Ovary (tissue), 9 donors: ENCODE data around the gene EFCAB14. TPM values are rescaled to one million over a fixed set of nuclear protein-coding genes. Genes with fewer than 3 reads are reported as not detected.

ENCODE experiments used
- DNase-seq, 5 donors: peaks; one replicate each; pipeline ENCODE4 v3.0.0-alpha.2; 2019 to 2020
- H3K27ac ChIP-seq, 2 donors: fragments of 200-600 bp; one replicate each; pipeline versions ENCODE4 v1.5.1 to v1.8.0; 2019 to 2022
- H3K27me3 ChIP-seq: fragments of 200-600 bp; one replicate; pipeline ENCODE4 v1.8.0; 2022
- H3K36me3 ChIP-seq: fragments of 200-600 bp; sonication (generic); one replicate; pipeline ENCODE4 v1.5.1; 2019
- H3K4me1 ChIP-seq: one replicate; pipeline ENCODE4 v1.8.1; 2013; ENCODE audit warnings: mild to moderate bottlenecking, moderate library complexity; ENCODE audit not compliant: insufficient read depth
- H3K4me3 ChIP-seq: fragments of 200-600 bp; sonication (generic); one replicate; pipeline ENCODE4 v1.5.1; 2017
- H3K9me3 ChIP-seq, 2 donors: fragments of 200-600 bp in 1 of 2; sonication (generic) in 1 of 2; one replicate each; pipeline versions ENCODE4 v1.5.1 to v1.8.1; 2013 to 2019; ENCODE audit warnings: mild to moderate bottlenecking in 1 of 2, moderate library complexity in 1 of 2
- EP300 ChIP-seq: sonication (generic); formaldehyde crosslinking; IDR thresholded peaks from one replicate; pipeline ENCODE4 v1.6.1; 2017; ENCODE audit warnings: antibody characterized with exemption
- POLR2A ChIP-seq: fragments of 450-650 bp; IDR thresholded peaks from one replicate; pipeline ENCODE4 v1.6.1; 2017; ENCODE audit warnings: antibody characterized with exemption, mild to moderate bottlenecking, moderate library complexity
- WGBS, 3 donors: extraction: QIAGEN DNeasy Blood & Tissue Kit in 1 of 3; methylation state at CpG; one replicate each; pipeline versions ENCODE4 v1.1.5 to v1.1.7; 2013 to 2017; 5-methylcytosine and 5-hydroxymethylcytosine counted together
- intact Hi-C, 4 donors: fragments of 100-400 bp; cut with DNase I; formaldehyde crosslinking; loops; one replicate each; pipeline versions ENCODE4 v1.11.0 to v1.15.1; 2022 to 2023
- polyA plus RNA-seq, 2 donors: library from polyadenylated mRNA; stranded (reverse); fragments of 200-250 nt in 1 of 2; fragments of 350-450 nt in 1 of 2; fragmentation: Illumina TruSeq in 1 of 2; extraction: RNeasy Lipid Tissue Mini Kit (QIAGEN cat#74804) in 1 of 2; gene quantifications; one replicate each; pipeline ENCODE4 v1.2.3, GENCODE V29; 2013 to 2014
- total RNA-seq, 7 donors: library from RNA; depleted of rRNA in 2 of 7; stranded (reverse); fragments of >200 nt in 2 of 7; fragmentation: NEBNext Ultra II Directional in 3 of 7; extraction: Animal tissue kit (Norgen Biotek cat#: 25700) in 3 of 7; gene quantifications; one replicate each; pipeline versions ENCODE4 v1.1.0 to v1.2.4, GENCODE V29; 2016 to 2023
- TF ChIP-seq, protein P1 (sequence below), 3 donors: fragments of 450-650 bp in 2 of 3; fragments of 200-600 bp in 1 of 3; IDR thresholded peaks; one replicate each; pipeline versions ENCODE4 v1.5.1 to v1.8.0; 2016 to 2022; ENCODE audit warnings: antibody characterized with exemption in 3 of 3, mild to moderate bottlenecking in 1 of 3
- donor health status: DM: no; HTN: no; CAD: no; lungs with moderate emphysema.
- donor health status: DM: no; HTN: no; CAD: no.
- donor health status: Bipolar disorder and iron deficiency.
- donor health status: DM: yes; HTN: yes; CAD: no.
- donor health status: DM: no; HTN: no; CAD: no.
- donor health status: DM: yes; HTN: yes; CAD: no.

The EFCAB14 gene
- total and polyA plus RNA-seq, 9 donors, result 31.7 to 99.2 (median 77.4) TPM

- H3K36me3 ChIP-seq, result no peaks in the 10 kb centered on the region
- no peaks in the 10 kb centered on the region for H3K27me3 ChIP-seq
- TF ChIP-seq POLR2A (no peak), EP300 (no peak)
- TF ChIP-seq, protein P1, sequence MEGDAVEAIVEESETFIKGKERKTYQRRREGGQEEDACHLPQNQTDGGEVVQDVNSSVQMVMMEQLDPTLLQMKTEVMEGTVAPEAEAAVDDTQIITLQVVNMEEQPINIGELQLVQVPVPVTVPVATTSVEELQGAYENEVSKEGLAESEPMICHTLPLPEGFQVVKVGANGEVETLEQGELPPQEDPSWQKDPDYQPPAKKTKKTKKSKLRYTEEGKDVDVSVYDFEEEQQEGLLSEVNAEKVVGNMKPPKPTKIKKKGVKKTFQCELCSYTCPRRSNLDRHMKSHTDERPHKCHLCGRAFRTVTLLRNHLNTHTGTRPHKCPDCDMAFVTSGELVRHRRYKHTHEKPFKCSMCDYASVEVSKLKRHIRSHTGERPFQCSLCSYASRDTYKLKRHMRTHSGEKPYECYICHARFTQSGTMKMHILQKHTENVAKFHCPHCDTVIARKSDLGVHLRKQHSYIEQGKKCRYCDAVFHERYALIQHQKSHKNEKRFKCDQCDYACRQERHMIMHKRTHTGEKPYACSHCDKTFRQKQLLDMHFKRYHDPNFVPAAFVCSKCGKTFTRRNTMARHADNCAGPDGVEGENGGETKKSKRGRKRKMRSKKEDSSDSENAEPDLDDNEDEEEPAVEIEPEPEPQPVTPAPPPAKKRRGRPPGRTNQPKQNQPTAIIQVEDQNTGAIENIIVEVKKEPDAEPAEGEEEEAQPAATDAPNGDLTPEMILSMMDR (IDR thresholded peaks at IDR 0.05), result no peak
- no peak overlapping the region for H3K27ac ChIP-seq
- H3K4me3 ChIP-seq, result no peak overlapping the region
- H3K9me3 ChIP-seq, result no peaks in the 10 kb centered on the region
- intact Hi-C loops, result no loop called here
- DNase-seq, result no peak
- WGBS, 3 donors, result 91 to 95% (median 94%) methylated on average over 1 of the region's 1 CpG
- H3K4me1 ChIP-seq, result no peaks in the 10 kb centered on the region
These were observed 10.8 kb downstream of the EFCAB14 start for GRCh38 chr1:46708121-46708520.

DNA sequence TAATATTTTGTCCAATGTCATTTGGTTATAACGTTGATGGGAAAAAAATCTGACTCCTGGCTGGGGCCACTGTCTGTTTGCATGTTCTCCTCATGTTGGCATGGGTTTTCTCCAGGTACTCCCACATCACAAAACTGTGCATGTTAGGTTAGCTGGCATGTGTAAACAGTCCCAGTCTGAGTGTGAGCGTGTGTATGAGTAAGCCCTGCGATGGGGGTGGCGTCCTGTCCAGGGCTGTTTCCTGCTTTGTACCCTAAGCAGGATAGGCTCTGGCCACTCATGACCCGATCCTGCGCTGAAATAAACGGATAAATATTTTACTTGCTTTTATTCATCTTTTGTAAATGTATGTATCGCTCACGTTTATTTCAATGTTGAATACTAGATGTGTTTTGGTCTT, 13.5 kb downstream of the EFCAB14 start:
- DNase-seq, result no peak
- Histone ChIP-seq H3K27me3 (no peaks in the 10 kb centered on the region), H3K4me3 (no peak overlapping the region), H3K36me3 (no peaks in the 10 kb centered on the region), H3K9me3 (no peaks in the 10 kb centered on the region), H3K4me1 (no peaks in the 10 kb centered on the region), H3K27ac (no peak overlapping the region)
- intact Hi-C loops, result no loop called here
- 83 to 85% (median 83%) methylated on average over 9 of the region's 9 CpGs for WGBS, 3 donors
- TF ChIP-seq, protein P1 (IDR thresholded peaks at IDR 0.05), result no peak
- TF ChIP-seq EP300, result no peak
- TF ChIP-seq POLR2A, result no peak

GRCh38 chr1:46703927-46704641, 14.8 kb downstream of the EFCAB14 start:
- no peak overlapping the region for H3K4me3 ChIP-seq
- no peak for DNase-seq
- H3K9me3 ChIP-seq, result no peaks in the 10 kb centered on the region
- no peak overlapping the region for H3K27ac ChIP-seq
- 84 to 88% (median 88%) methylated on average over 3 of the region's 3 CpGs for WGBS, 3 donors
- no peaks in the 10 kb centered on the region for H3K27me3 ChIP-seq
- H3K4me1 ChIP-seq, result no peaks in the 10 kb centered on the region
- TF ChIP-seq POLR2A (no peak), EP300 (no peak)
- TF ChIP-seq, protein P1 (IDR thresholded peaks at IDR 0.05), result no peak
- H3K36me3 ChIP-seq, result no peaks in the 10 kb centered on the region
- intact Hi-C loops, result no loop called here

DNA sequence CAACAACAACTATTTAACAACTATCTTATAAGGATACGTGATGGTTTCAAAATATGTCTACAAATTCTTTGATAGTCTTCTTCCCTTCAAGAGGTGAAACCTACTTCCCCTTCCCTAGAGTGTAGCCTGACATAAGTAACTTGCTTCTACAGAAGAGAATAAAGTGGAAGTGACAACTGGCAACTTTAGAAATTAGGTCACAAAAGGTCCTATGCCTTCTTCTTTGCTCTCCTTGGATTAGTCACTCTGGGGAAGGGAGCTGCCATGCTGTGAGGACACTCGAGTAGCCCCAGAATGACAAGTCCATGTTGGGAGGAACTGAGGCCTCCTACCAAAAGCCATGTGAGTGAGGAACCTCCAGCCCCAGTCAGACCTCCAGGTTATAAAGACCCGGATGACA, 19.2 kb downstream of the EFCAB14 start:
- Histone ChIP-seq H3K9me3 (no peaks in the 10 kb centered on the region), H3K4me3 (no peak overlapping the region), H3K27ac (no peak overlapping the region), H3K4me1 (no peaks in the 10 kb centered on the region), H3K27me3 (no peaks in the 10 kb centered on the region), H3K36me3 (no peaks in the 10 kb centered on the region)
- no peak for DNase-seq
- 56 to 69% (median 60%) methylated on average over 3 of the region's 3 CpGs for WGBS, 3 donors
- intact Hi-C loops, result no loop called here
- TF ChIP-seq POLR2A, result no peak
- no peak for TF ChIP-seq EP300
- TF ChIP-seq, protein P1 (IDR thresholded peaks at IDR 0.05), result no peak
